Liver (tissue), 3 donors: ENCODE data around the gene TTC22.

Source experiments
- ATF3 ChIP-seq: IDR thresholded peaks from 2 replicates; pipeline ENCODE4 v1.6.1; 2016; ENCODE audit warnings: antibody characterized with exemption
- CTCF ChIP-seq: fragments of 150-350 bp; IDR thresholded peaks from 2 replicates; pipeline ENCODE4 v1.5.1; 2017; ENCODE audit warnings: improper control_type of control experiment, low read depth, low read length; ENCODE audit not compliant: missing input control
- HNF4G ChIP-seq: IDR thresholded peaks from 2 replicates; pipeline ENCODE4 v1.6.1; 2016; ENCODE audit warnings: antibody characterized with exemption
- JUND ChIP-seq, 2 donors: IDR thresholded peaks; 2 replicates each; pipeline ENCODE4 v1.6.1; 2016; ENCODE audit warnings: antibody characterized with exemption in 2 of 2
- MAX ChIP-seq: IDR thresholded peaks from 2 replicates; pipeline ENCODE4 v1.6.1; 2016; ENCODE audit warnings: antibody characterized with exemption
- REST ChIP-seq: IDR thresholded peaks from 2 replicates; pipeline ENCODE4 v1.6.1; 2016; ENCODE audit warnings: antibody characterized with exemption, mild to moderate bottlenecking
- RXRA ChIP-seq, 2 donors: IDR thresholded peaks; 2 replicates each; pipeline ENCODE4 v1.6.1; 2017 to 2018; ENCODE audit warnings: antibody characterized with exemption in 2 of 2, mild to moderate bottlenecking in 1 of 2
- SP1 ChIP-seq: IDR thresholded peaks from 2 replicates; pipeline ENCODE4 v1.6.1; 2018; ENCODE audit warnings: antibody characterized with exemption, mild to moderate bottlenecking
- TAF1 ChIP-seq: conservative IDR thresholded peaks from 2 replicates; pipeline ENCODE4 v1.6.1; 2016; ENCODE audit warnings: antibody characterized with exemption, mild to moderate bottlenecking
- YY1 ChIP-seq: IDR thresholded peaks from 2 replicates; pipeline ENCODE4 v1.6.1; 2016; ENCODE audit warnings: antibody characterized with exemption, mild to moderate bottlenecking
- ZBTB33 ChIP-seq: IDR thresholded peaks from 2 replicates; pipeline ENCODE4 v1.6.1; 2016; ENCODE audit warnings: antibody characterized with exemption
- donor health status: healthy.
- donor health status: healthy.

GRCh38 chr1:54815086-54815876, 14.2 kb upstream of the TTC22 start:
- TF ChIP-seq CTCF (no peak), YY1 (no peak), ZBTB33 (no peak), MAX (no peak), TAF1 (no peak), REST (no peak), SP1 (no peak), ATF3 (no peak), RXRA (IDR thresholded peaks at IDR 0.05) (no peak), JUND (IDR thresholded peaks at IDR 0.05) (no peak), HNF4G (no peak)
